22Rv1 (cell line): ENCODE data around the gene RHEBL1.

Experiments
- CTCF ChIP-seq: fragments of 450-650 bp; IDR thresholded peaks from 2 replicates; pipeline ENCODE4 v1.5.1; 2017; ENCODE audit warnings: mild to moderate bottlenecking
- ZFX ChIP-seq: fragments of 450-650 bp; IDR thresholded peaks from 2 replicates; pipeline ENCODE4 v1.6.1; 2017; ENCODE audit warnings: antibody characterized with exemption, borderline replicate concordance

GRCh38 chr12:49086116-49086515 is 16.3 kb upstream of the RHEBL1 start:
- TF ChIP-seq CTCF (no peak), ZFX (no peak)
